HG02885 (cell line): Measurements from ENCODE around the gene KRTAP21-3.

ENCODE experiments used
- ATAC-seq: cut with Tn5 transposase; IDR thresholded peaks from one replicate; pipeline ENCODE4 v1.9.1; 2021; ENCODE audit warnings: mild to moderate bottlenecking; ENCODE audit not compliant: unreplicated experiment, poor library complexity

KRTAP21-3 gene

DNA sequence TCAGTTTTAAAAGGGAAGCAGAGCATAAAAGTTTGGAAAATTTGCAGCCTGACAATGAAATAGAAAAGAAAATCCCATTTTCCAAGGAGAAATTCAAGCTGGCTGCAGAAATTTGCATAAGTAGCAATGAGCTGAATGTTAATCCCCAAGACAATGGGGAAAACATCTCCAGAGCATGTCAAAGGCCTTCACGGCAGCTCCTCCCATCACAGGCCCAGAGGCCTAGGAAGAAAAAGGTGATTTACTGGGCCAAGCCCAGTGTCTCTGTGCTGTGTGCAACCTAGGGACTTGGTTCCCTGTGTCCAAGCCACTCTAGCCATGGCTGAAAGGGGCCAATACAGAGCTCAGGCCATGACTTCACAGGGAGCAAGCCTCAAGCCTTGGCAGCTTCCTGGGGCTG is 49.8 kb downstream of the KRTAP21-3 start:
- ATAC-seq: no peak
